ENCODE data around the gene STXBP5.
A peak's percentile ranks its signal among the peaks of the same experiment; 100 is the strongest.

The STXBP5 gene

DNA sequence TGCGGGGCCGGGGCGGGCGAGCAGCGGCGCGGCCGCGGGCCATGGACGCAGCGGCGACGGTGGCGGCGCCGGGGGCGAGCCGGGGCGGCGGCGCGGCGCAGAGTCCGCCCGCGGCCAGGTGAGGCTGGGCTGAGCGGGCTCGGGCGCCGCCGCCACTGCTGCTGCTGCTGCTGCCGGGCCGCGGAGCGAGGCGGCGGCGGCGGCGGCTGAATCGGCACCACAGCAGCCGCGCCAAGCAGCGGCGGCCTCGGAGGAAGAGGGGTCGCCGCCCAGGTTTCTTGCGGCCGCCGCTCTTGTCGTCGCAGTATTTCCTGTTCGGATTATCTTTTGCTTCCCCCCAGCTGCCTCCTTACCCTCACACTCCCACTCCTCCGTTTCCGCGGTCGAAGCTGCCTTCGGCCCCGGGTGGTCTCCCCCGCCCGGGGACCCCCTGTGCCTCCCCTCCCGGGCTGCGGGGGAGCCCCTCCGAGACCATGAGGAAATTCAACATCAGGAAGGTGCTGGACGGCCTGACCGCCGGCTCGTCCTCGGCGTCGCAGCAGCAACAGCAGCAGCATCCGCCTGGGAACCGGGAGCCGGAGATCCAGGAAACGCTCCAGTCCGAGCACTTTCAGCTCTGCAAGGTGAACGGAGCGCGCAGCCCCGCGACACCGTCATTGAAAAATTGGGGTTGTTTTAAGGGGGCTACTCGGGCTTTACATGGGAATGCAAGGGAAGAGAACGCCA, at the start of gene STXBP5:
Gene STXBP5, plus strand, starts transcription at position 358 of the 726 bp plus-strand sequence. Its CDS starts 116 bp downstream, at position 474.
- peak; percentile 73 for DNase-seq (ENCODE audit: low spot score)

GRCh38 chr6:147154454-147154853, 49.8 kb upstream of the STXBP5 start:
- DNase-seq (ENCODE audit: low spot score) = no peak

GRCh38 chr6:147156218-147156617, 48.0 kb upstream of the STXBP5 start:
- DNase-seq (ENCODE audit: low spot score) = no peak

GRCh38 chr6:147156799-147157382, 47.3 kb upstream of the STXBP5 start:
- DNase-seq (ENCODE audit: low spot score) = no peak

DNA sequence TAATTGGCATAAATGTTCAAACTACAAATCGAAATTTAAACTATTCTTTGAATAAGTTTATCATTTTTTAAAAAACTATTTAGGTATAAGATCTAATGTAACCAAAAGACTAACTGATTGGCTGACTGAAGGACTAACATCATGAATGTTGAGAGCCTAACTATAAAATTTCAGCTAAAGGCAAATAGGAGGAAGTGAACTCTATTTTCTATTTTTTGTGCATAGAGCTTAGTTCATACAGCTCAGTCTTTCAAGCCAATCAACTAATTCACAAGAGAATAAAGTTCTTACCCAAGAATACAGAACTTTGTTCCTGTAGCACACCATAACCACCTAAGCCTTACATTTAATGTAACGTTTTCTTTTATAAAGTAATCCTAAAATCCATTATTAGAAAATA, 46.3 kb upstream of the STXBP5 start:
- DNase-seq (ENCODE audit: low spot score) = no peak

DNA sequence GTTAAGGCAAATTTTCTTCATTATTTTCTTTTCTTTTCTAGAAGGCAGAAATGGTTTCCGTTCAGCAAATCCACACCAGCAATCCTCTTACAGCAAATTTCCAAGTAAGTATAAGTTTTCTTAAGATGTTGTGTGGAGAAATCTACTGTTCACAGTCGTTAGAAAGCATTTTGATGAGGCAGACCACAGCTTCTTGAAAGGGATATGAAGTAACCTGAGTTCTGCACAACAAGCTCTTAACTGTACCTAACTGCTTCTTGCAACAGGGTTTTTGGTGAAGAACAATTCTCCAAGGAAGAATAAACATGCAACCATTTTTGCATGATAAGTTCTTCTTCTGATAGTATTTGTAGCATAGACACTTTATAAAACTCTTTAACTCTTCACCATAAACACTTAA, 45.3 kb upstream of the STXBP5 start:
- no peak for DNase-seq (ENCODE audit: low spot score)

DNA sequence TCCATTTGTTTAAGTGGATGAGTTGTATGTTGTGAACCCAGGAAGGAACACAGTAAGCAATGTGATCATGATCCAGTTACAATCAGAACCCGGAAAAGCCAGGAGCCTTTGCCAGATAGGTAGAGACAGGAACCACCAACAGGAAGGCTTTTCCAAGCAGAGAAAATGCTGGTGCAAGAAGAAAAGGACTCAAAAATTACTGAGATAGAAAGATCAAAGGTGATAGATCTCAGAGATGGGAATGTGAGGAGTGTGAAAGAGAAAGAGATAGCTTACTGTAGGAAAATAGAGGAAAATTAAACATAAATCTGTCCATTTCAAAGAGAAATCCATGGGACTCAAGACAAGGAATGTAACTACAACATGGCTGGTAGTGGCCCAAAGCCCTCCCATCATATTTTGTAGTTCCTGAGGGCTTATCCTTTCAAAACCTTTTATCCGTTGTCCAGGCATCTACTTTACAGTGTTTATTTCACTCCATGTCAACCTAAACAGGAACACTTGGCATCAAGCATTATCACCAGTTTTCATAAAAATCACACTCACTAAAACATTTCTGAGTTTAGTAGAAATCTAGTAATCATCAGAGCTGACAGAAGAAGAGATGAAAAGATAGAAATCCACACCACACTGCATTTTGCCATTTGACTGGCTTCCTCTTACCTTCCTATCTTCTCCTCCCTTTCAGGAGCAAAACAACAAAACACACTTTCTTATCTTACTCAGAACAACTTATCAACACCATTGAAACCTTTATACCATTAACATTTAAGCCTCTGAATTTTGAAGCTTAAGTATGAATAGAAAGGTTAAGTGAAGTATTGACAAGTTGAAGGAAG, 44.5 kb upstream of the STXBP5 start:
- DNase-seq (ENCODE audit: low spot score) = no peak

GRCh38 chr6:147160593-147160992, 43.6 kb upstream of the STXBP5 start:
- DNase-seq (ENCODE audit: low spot score) = no peak

- DNase-seq (ENCODE audit: low spot score) = no peak
These were observed 42.8 kb upstream of the STXBP5 start for GRCh38 chr6:147161253-147161973.

DNA sequence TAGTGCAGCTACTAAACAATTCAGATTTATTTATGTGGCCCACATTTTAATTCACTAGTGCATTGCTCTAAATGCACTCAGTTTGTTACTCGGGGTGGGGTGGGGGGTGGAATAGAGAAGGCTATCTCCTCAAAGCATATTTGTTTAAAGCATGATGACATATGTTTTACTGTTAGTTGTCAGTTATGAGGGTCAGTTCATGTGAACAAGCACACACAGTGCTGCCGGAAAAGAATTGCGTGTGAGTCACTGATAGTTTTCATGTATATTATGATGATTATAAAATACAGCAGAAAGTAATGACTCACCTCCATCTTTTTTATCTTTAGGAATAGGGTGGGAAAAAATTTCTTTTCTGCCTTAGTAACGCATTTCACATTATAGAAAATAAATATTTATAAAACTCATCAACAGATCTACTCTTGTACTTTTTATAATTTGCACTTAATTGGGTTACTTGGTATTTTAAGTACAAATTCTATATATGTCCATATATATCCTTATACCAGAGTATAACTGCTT, 42.2 kb upstream of the STXBP5 start:
- no peak for DNase-seq (ENCODE audit: low spot score)

GRCh38 chr6:147164761-147165160, 39.5 kb upstream of the STXBP5 start:
- DNase-seq (ENCODE audit: low spot score) = no peak

DNA sequence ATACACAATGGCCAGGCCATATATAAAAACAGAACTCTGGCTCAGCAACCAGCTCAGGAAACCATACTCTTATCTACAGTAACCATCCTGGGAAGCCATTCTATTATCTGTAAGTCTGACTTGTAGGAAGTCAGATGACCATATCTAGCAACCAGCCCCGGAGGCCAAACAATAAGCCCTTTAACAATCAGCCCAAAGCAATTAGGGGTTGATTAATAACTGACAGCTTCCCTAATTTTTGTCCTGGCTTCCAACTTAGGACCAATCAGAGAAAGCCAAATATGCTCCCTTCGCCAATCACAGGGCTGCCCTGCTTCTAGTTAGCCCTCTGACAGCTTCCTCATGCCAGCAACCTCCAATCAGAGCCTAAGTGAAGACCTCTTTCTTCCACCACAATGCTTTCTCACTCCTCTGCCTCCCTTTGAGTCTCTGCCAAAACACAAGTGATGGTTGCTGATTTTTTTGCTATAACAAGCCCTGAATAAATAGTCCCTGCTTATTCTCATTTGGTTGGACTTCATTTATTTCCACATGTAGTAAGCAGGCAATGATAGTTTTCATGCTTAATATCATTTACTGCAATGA, 37.8 kb upstream of the STXBP5 start:
- DNase-seq (ENCODE audit: low spot score) = no peak

- no peak for DNase-seq (ENCODE audit: low spot score)
These were observed 37.2 kb upstream of the STXBP5 start for GRCh38 chr6:147166992-147167391.

DNA sequence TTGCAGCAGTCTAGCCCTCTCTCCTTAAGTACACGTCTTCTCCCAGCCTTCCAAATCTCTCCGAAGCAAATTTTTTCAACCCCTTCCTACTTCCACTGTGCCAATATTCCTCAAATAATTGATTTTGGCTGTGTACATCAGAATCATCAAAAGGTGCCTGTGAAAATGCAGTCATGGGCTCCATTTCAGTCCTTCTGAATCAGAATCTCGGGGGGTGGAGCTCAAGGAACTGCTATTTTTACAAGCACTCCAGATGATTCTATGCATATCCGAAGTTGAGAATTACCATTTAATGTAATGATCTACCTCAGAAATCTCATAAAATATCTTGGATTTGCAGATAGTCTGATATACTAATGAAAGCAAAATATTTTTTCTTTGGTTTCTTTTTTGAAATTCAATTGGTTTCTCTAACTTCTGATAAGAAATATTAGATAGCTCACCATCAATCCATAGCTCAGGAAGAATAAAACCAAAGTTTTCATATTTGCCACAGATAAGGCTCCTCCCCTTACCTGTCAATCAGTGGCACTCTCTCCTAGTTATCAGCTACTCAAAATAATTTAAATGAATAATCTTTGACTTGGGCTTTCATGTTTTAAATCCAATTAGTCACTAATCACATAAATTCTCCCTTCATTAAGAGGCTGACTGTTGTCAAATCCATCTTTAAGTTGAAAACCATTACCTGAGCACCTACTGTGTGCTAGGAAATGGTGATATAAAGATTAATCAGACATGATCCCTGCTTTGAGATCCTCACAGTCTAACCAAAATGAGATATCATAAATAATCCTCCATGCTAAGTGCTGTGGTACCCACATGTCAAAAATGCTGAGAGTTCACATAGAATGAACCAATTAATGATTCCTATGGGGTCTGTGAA, 36.4 kb upstream of the STXBP5 start:
- no peak for DNase-seq (ENCODE audit: low spot score)

DNA sequence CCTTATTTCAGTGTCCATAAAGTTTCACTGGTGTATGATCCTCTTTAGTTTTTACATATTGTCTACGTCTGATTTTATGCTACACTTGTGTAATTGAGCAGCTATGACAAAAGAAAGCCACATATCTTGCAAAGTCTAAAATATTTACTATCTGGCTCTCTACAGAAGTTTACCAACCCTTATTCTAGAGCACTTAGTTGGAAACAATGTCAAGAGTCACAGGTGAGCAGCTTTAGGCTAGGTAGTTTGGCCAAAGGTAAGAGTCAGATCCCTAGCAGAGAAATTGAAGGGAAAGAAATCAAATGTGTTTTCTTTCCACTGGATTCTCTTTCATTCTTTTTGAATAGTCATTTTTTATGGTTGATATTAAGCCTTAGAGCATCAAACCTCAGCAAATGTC, 34.7 kb upstream of the STXBP5 start:
- no peak for DNase-seq (ENCODE audit: low spot score)

GRCh38 chr6:147170269-147170668, 33.9 kb upstream of the STXBP5 start:
- no peak for DNase-seq (ENCODE audit: low spot score)

- no peak for DNase-seq (ENCODE audit: low spot score)
These were observed 31.1 kb upstream of the STXBP5 start for GRCh38 chr6:147173140-147173539.

DNA sequence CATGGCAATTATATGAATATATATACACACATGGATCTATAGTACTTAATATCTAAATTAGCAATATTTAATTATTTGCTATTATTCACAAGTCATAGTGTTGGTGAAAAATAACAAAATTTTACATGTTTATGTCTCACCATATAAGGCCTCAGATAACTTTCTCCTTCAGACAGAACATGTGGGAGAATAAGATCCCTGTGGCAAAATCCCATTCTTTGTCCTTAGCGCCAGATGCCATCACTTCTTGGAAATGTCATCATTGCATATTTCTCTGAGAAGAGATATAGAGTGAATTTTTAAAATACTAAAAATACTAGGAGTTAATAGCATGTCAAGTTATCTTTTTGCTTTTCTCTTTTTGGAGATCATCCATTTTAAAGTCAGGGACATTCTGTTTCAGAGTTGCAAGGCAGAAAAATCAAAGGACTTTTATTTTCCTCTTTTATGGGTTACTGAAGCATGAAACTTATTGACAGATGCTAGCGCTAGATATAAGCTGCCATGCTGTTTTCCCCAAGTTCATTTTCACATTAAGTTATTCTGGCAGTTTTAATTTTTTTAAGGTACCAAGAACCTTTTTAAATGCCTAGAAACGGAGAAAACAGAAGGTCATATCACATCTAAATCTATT, 30.4 kb upstream of the STXBP5 start:
- DNase-seq (ENCODE audit: low spot score) = no peak

GRCh38 chr6:147176795-147177194, 27.4 kb upstream of the STXBP5 start:
- no peak for DNase-seq (ENCODE audit: low spot score)

GRCh38 chr6:147177286-147177685, 26.9 kb upstream of the STXBP5 start:
- DNase-seq (ENCODE audit: low spot score) = no peak
